Measurements from ENCODE around the gene RIPOR1. TPM values are rescaled to one million over a fixed set of nuclear protein-coding genes. Genes with fewer than 3 reads are reported as not detected.
"Not testable (repeated sequence)": the region's sequence is repeated elsewhere in the genome, so short reads cannot be mapped to it uniquely, and the experiment has no call there.

RIPOR1 gene
- total RNA-seq, 1 experiment from 2014 or later = 1.3 TPM

DNA sequence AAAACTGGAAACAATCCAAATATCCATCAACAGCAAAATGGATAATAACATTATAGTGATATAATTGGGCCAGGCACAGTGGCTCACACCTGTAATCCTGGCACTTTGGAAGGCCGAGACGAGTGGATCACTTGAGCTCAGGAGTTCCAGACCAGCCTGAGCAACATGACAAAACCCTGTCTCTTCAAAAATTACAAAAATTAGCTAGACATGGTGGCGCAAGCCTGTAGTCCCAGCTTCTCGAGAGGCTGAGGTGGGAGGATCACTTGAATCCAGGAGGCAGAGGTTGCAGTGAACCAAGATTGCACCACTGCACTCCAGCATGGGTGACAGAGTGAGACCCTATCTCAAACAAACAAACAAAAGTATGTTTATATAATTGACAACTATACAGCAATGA, 41.1 kb upstream of the RIPOR1 start:
- H3K36me3 ChIP-seq (ENCODE audit: insufficient read depth, low read length); H2AFZ ChIP-seq (ENCODE audit: low read length); H4K20me1 ChIP-seq (ENCODE audit: insufficient read depth, low read depth, low read length); H3K9ac ChIP-seq (ENCODE audit: low read length); H3K9me2 ChIP-seq (replicated peaks; ENCODE audit: insufficient read depth, low read length); H3K9me3 ChIP-seq (ENCODE audit: low read length); H3K79me2 ChIP-seq (ENCODE audit: low read length); H3K4me3 ChIP-seq (ENCODE audit: low read length); H3K27me3 ChIP-seq (ENCODE audit: low read length): not testable (repeated sequence)
- H3K4me2 ChIP-seq (ENCODE audit: low read depth, low read length, poor library complexity, severe bottlenecking) = peak overlapping the region; percentile 55
- peaks cover 69% of the 10 kb centered on the region for H3K4me1 ChIP-seq (ENCODE audit: low read length)
- peak; percentile 35 for DNase-seq
- peak overlapping the region; percentile 91 for H3K27ac ChIP-seq (ENCODE audit: low read length)

- peak overlapping the region; percentile 55 for H3K4me2 ChIP-seq (ENCODE audit: low read depth, low read length, poor library complexity, severe bottlenecking)
- H3K27ac ChIP-seq (ENCODE audit: low read length) = peak overlapping the region; percentile 91
- H3K4me1 ChIP-seq (ENCODE audit: low read length) = peaks cover 54% of the 10 kb centered on the region
- H3K9me3 ChIP-seq (ENCODE audit: low read length) = no peaks in the 10 kb centered on the region
- no peak overlapping the region for H2AFZ ChIP-seq (ENCODE audit: low read length)
- H3K9me2 ChIP-seq (replicated peaks; ENCODE audit: insufficient read depth, low read length) = no peaks in the 10 kb centered on the region
- H4K20me1 ChIP-seq (ENCODE audit: insufficient read depth, low read depth, low read length) = no peaks in the 10 kb centered on the region
- H3K27me3 ChIP-seq (ENCODE audit: low read length) = no peaks in the 10 kb centered on the region
- H3K36me3 ChIP-seq (ENCODE audit: insufficient read depth, low read length) = no peaks in the 10 kb centered on the region
- H3K9ac ChIP-seq (ENCODE audit: low read length) = peak overlapping the region; percentile 58
- no peaks in the 10 kb centered on the region for H3K79me2 ChIP-seq (ENCODE audit: low read length)
- peak overlapping the region; percentile 31; the same call in 1 of the 2 replicates for H3K4me3 ChIP-seq (ENCODE audit: low read length)
- DNase-seq = peak; percentile 62
Observed at GRCh38 chr16:67489401-67490083, 39.1 kb upstream of the RIPOR1 start.

- no peaks in the 10 kb centered on the region for H3K27me3 ChIP-seq (ENCODE audit: low read length)
- no peaks in the 10 kb centered on the region for H3K79me2 ChIP-seq (ENCODE audit: low read length)
- no peaks in the 10 kb centered on the region for H3K36me3 ChIP-seq (ENCODE audit: insufficient read depth, low read length)
- peak overlapping the region; percentile 91 for H3K27ac ChIP-seq (ENCODE audit: low read length)
- H3K9me2 ChIP-seq (replicated peaks; ENCODE audit: insufficient read depth, low read length) = no peaks in the 10 kb centered on the region
- no peak overlapping the region for H3K9ac ChIP-seq (ENCODE audit: low read length)
- no peak overlapping the region for H2AFZ ChIP-seq (ENCODE audit: low read length)
- H4K20me1 ChIP-seq (ENCODE audit: insufficient read depth, low read depth, low read length) = no peaks in the 10 kb centered on the region
- no peak overlapping the region for H3K4me2 ChIP-seq (ENCODE audit: low read depth, low read length, poor library complexity, severe bottlenecking)
- no peaks in the 10 kb centered on the region for H3K9me3 ChIP-seq (ENCODE audit: low read length)
- no peak overlapping the region for H3K4me3 ChIP-seq (ENCODE audit: low read length)
- peaks cover 52% of the 10 kb centered on the region for H3K4me1 ChIP-seq (ENCODE audit: low read length)
- no peak for DNase-seq
Observed at GRCh38 chr16:67490335-67491096, 38.1 kb upstream of the RIPOR1 start.

DNA sequence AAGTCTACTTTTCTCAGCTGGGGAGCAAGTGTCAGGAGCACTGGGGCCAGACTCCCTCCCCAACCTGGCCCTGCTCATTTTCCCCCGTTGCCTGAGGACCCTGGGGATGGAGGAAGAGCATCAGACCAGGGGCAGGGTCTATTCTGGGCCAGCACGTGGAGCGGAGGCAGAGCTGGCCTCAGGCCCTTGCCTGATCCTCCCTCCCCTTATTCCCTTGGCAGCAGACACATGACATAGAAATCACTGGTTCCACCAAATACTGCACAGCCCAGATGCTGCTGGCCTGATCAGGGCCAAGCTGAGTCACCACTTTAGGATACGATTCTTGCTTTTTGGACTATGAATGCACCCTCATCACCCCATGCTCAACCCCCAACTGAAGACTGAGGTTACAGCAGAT, 29.5 kb upstream of the RIPOR1 start:
- Histone ChIP-seq H3K4me2 (ENCODE audit: low read depth, low read length, poor library complexity, severe bottlenecking) (no peak overlapping the region), H3K79me2 (ENCODE audit: low read length) (no peaks in the 10 kb centered on the region), H3K4me1 (ENCODE audit: low read length) (peaks cover 4% of the 10 kb centered on the region), H3K9me2 (replicated peaks; ENCODE audit: insufficient read depth, low read length) (no peaks in the 10 kb centered on the region), H3K9me3 (ENCODE audit: low read length) (no peaks in the 10 kb centered on the region), H3K27ac (ENCODE audit: low read length) (no peak overlapping the region), H3K36me3 (ENCODE audit: insufficient read depth, low read length) (no peaks in the 10 kb centered on the region), H2AFZ (ENCODE audit: low read length) (no peak overlapping the region), H4K20me1 (ENCODE audit: insufficient read depth, low read depth, low read length) (no peaks in the 10 kb centered on the region), H3K4me3 (ENCODE audit: low read length) (no peak overlapping the region), H3K27me3 (ENCODE audit: low read length) (no peaks in the 10 kb centered on the region), H3K9ac (ENCODE audit: low read length) (no peak overlapping the region)
- DNase-seq = no peak

DNA sequence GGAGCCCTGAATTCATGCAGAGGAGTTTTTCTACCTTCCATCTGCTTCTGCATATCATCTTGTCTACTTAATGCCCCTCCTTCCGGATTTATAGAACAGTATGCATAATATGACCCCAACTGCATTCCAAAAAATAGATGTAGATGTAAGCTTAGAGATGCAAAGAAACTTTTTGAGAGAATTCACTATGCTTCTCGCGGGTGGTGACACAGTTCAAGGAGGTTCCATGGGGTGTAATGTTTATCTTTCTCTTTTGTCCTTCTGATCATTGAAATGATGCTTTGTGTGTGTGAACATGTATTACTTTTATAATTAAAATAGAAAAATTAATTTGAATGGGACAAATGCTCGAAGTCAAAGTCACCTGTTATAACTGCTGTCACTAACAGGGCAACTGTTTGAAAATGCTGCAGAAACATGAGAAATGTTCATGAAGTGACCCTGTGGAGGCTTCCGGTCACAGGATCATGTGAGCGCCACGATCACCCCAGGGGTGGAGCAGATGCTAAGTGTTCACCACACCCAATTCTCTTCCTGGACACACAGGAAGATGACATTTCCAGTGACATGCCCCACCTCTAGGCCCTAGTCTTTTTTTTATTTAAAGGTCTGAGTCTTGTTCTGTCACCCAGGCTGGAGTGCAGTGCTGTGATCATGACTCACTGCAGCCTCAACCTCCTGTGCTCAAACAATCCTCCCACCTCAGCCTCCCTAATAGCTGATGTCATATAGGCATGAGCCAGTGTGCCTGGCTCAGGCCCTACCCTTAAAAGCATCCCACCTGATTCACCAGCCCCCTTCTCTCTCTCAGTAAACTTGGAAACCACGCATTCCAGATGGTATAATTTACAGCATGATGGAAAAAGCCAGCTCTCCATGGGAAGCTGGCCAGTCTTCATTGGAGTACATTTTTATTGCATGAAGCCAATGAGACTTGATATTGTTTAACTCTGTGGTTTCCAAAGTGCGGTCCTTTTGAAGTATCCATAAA, 24.3 kb upstream of the RIPOR1 start:
- Histone ChIP-seq H3K9ac (ENCODE audit: low read length) (no peak overlapping the region), H3K27me3 (ENCODE audit: low read length) (no peaks in the 10 kb centered on the region), H2AFZ (ENCODE audit: low read length) (no peak overlapping the region), H4K20me1 (ENCODE audit: insufficient read depth, low read depth, low read length) (no peaks in the 10 kb centered on the region), H3K9me3 (ENCODE audit: low read length) (no peaks in the 10 kb centered on the region), H3K79me2 (ENCODE audit: low read length) (no peaks in the 10 kb centered on the region), H3K9me2 (replicated peaks; ENCODE audit: insufficient read depth, low read length) (no peaks in the 10 kb centered on the region), H3K4me1 (ENCODE audit: low read length) (no peaks in the 10 kb centered on the region), H3K4me3 (ENCODE audit: low read length) (no peak overlapping the region), H3K36me3 (ENCODE audit: insufficient read depth, low read length) (no peaks in the 10 kb centered on the region), H3K27ac (ENCODE audit: low read length) (no peak overlapping the region), H3K4me2 (ENCODE audit: low read depth, low read length, poor library complexity, severe bottlenecking) (no peak overlapping the region)
- DNase-seq = peak; percentile 39

- H3K79me2 ChIP-seq (ENCODE audit: low read length) = no peaks in the 10 kb centered on the region
- no peaks in the 10 kb centered on the region for H3K27me3 ChIP-seq (ENCODE audit: low read length)
- H2AFZ ChIP-seq (ENCODE audit: low read length) = no peak overlapping the region
- peak; percentile 29 for DNase-seq
- no peak overlapping the region for H3K4me3 ChIP-seq (ENCODE audit: low read length)
- no peak overlapping the region for H3K9ac ChIP-seq (ENCODE audit: low read length)
- no peaks in the 10 kb centered on the region for H3K36me3 ChIP-seq (ENCODE audit: insufficient read depth, low read length)
- no peak overlapping the region for H3K4me2 ChIP-seq (ENCODE audit: low read depth, low read length, poor library complexity, severe bottlenecking)
- no peak overlapping the region for H3K27ac ChIP-seq (ENCODE audit: low read length)
- no peaks in the 10 kb centered on the region for H3K4me1 ChIP-seq (ENCODE audit: low read length)
- no peaks in the 10 kb centered on the region for H3K9me3 ChIP-seq (ENCODE audit: low read length)
- H4K20me1 ChIP-seq (ENCODE audit: insufficient read depth, low read depth, low read length) = no peaks in the 10 kb centered on the region
- no peaks in the 10 kb centered on the region for H3K9me2 ChIP-seq (replicated peaks; ENCODE audit: insufficient read depth, low read length)
Observed at GRCh38 chr16:67506468-67506867, 22.2 kb upstream of the RIPOR1 start.

GRCh38 chr16:67509016-67509415, 19.6 kb upstream of the RIPOR1 start:
- H3K9ac ChIP-seq (ENCODE audit: low read length) = no peak overlapping the region
- no peaks in the 10 kb centered on the region for H3K36me3 ChIP-seq (ENCODE audit: insufficient read depth, low read length)
- no peak overlapping the region for H3K4me2 ChIP-seq (ENCODE audit: low read depth, low read length, poor library complexity, severe bottlenecking)
- no peak overlapping the region for H3K4me3 ChIP-seq (ENCODE audit: low read length)
- H3K4me1 ChIP-seq (ENCODE audit: low read length) = peaks cover 5% of the 10 kb centered on the region
- H3K27ac ChIP-seq (ENCODE audit: low read length) = no peak overlapping the region
- peak; percentile 30 for DNase-seq
- H3K27me3 ChIP-seq (ENCODE audit: low read length) = no peaks in the 10 kb centered on the region
- no peaks in the 10 kb centered on the region for H3K9me2 ChIP-seq (replicated peaks; ENCODE audit: insufficient read depth, low read length)
- no peaks in the 10 kb centered on the region for H3K9me3 ChIP-seq (ENCODE audit: low read length)
- H3K79me2 ChIP-seq (ENCODE audit: low read length) = no peaks in the 10 kb centered on the region
- no peaks in the 10 kb centered on the region for H4K20me1 ChIP-seq (ENCODE audit: insufficient read depth, low read depth, low read length)
- no peak overlapping the region for H2AFZ ChIP-seq (ENCODE audit: low read length)

DNA sequence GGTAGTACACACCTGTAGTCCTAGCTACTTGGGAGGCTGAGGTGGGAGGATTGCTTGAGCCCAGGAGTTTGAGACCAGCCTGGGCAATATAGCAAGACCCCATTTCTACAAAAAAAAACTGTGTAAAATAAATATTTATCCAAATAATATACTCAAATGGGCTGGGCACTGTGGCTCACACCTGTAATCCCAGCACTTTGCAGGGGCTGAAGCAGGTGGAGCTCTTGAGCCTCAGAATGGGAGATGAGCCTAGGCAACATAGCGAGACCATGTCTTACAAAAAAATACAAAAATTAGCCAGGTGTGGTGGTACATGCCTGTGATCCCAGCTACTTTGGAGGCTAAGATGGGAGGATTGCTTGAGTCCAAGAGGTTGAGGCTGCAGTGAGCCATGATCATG, 14.7 kb upstream of the RIPOR1 start:
- not testable (repeated sequence) for H3K27me3 ChIP-seq (ENCODE audit: low read length); H3K79me2 ChIP-seq (ENCODE audit: low read length); H4K20me1 ChIP-seq (ENCODE audit: insufficient read depth, low read depth, low read length); H3K9me2 ChIP-seq (replicated peaks; ENCODE audit: insufficient read depth, low read length); H3K9me3 ChIP-seq (ENCODE audit: low read length); H2AFZ ChIP-seq (ENCODE audit: low read length); H3K36me3 ChIP-seq (ENCODE audit: insufficient read depth, low read length); H3K4me3 ChIP-seq (ENCODE audit: low read length); H3K9ac ChIP-seq (ENCODE audit: low read length)
- peak overlapping the region; percentile 32 for H3K4me2 ChIP-seq (ENCODE audit: low read depth, low read length, poor library complexity, severe bottlenecking)
- peaks cover 53% of the 10 kb centered on the region for H3K4me1 ChIP-seq (ENCODE audit: low read length)
- 0 out of 2 replicates have a peak overlapping the region, but pooled peaks have one; percentile 5 for H3K27ac ChIP-seq (ENCODE audit: low read length)
- peak; percentile 48 for DNase-seq

All from Karpas-422 (cell line).